ENCODE data around the gene ZNF681.

The ZNF681 gene

DNA sequence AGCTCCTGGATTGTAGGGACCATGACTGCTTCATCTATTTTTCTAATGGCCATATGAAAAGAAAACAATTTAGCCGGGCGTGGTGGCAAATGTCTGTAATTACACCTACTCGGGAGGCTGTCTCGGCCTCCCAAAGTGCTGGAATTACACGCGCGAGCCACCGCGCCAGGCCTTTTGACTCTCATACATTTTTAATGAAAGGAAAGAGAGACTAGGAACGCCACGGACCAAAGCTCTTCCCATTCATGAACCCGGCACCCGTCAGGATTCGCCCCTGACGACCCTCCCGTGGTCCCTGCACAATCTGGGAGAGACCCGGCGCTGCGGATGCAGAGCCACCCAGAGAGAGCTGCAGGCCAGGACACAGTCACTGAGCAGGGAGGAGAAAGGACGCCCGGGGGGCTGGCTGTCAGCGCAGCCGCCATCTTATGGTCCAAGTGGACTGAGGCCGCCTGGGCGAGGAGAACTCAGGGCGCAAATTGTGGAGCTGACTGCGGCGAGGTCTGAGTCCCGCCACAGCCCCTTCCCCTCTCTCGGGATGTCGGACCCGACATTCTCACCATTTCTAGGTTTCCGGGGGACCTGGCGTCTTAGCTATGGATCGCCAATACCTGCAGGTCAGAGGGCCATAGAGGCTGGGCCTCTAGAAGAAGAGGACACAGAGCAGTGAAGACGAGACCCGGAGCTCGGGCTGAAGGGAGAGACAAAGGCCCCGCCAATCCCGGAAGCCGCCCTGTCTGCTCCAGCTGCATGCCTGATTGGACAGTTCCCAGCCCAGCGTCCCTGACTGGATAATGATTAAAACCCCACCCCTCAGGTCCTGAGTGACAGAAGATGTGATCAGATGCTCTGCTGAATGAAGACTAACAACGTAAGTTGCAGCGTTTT is at the start of gene ZNF681:
ZNF681 (minus strand) TSS at position 705 of the 888 bp plus-strand sequence; CDS start at position 563, 142 bp downstream.
- H3K9me3 ChIP-seq (ENCODE audit: low read length), result no peaks in the 10 kb centered on the region
- H3K9me2 ChIP-seq (ENCODE audit: low read depth, low read length), result no peaks in the 10 kb centered on the region
- peak within 1 kb of the TSS; percentile 88 for H3K9ac ChIP-seq (ENCODE audit: low read length)
- peaks cover 26% of the 10 kb centered on the region for H3K36me3 ChIP-seq (ENCODE audit: insufficient read depth, low read length)
- H3K4me3 ChIP-seq (ENCODE audit: low read depth, low read length, poor library complexity, severe bottlenecking), result peak within 1 kb of the TSS; percentile 93
- TF ChIP-seq EZH2 (IDR thresholded peaks at IDR 0.05; ENCODE audit: borderline replicate concordance, low read length) (no peak), CTCF (IDR thresholded peaks at IDR 0.05; ENCODE audit: low read length) (peak; percentile 24)
- H2AFZ ChIP-seq (ENCODE audit: low read length), result peak within 1 kb of the TSS; percentile 71; the same call in 1 of the 2 replicates
- peak within 1 kb of the TSS; percentile 69 for H3K27ac ChIP-seq (ENCODE audit: low read depth, low read length, poor library complexity, severe bottlenecking)
- no peaks in the 10 kb centered on the region for H4K20me1 ChIP-seq (ENCODE audit: insufficient read depth, low read length)
- peak within 1 kb of the TSS; percentile 80 for H3K4me2 ChIP-seq (ENCODE audit: low read length)
- no peaks in the 10 kb centered on the region for H3F3A ChIP-seq (ENCODE audit: insufficient read depth, low read length)
- H3K79me2 ChIP-seq (ENCODE audit: insufficient read depth, low read length), result no peaks in the 10 kb centered on the region
- no peaks in the 10 kb centered on the region for H3K27me3 ChIP-seq (ENCODE audit: insufficient read depth, low read length)
- peaks cover 11% of the 10 kb centered on the region for H3K4me1 ChIP-seq (ENCODE audit: insufficient read depth, low read length, severe bottlenecking)

DNA sequence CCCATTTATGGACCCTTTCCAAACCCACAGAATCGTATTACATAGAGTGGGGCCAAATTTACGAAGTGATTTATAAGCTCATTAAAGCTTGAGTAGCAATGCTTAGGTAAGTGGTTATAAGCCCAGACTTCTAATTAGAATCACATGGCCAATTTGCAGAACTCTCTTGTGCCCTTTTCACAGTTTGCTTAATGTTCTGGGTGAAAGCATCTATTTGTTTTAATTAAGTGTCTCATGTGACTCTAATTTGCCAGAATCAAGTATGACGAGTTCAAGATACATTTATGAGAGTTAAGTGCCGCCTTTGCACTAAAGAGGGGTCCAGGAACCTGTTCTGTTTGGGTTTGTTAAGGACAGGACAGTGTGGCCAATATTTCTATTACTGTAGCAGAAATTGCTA is 46.0 kb upstream of the ZNF681 start:
- H2AFZ ChIP-seq (ENCODE audit: low read length), result no peak overlapping the region
- TF ChIP-seq EZH2 (IDR thresholded peaks at IDR 0.05; ENCODE audit: borderline replicate concordance, low read length), result no peak
- no peak for TF ChIP-seq CTCF (IDR thresholded peaks at IDR 0.05; ENCODE audit: low read length)
- H3K4me3 ChIP-seq (ENCODE audit: low read depth, low read length, poor library complexity, severe bottlenecking), result no peak overlapping the region
- H3K4me2 ChIP-seq (ENCODE audit: low read length), result no peak overlapping the region
- no peaks in the 10 kb centered on the region for H4K20me1 ChIP-seq (ENCODE audit: insufficient read depth, low read length)
- H3K36me3 ChIP-seq (ENCODE audit: insufficient read depth, low read length), result peaks cover 15% of the 10 kb centered on the region
- H3K9ac ChIP-seq (ENCODE audit: low read length), result no peak overlapping the region
- peaks cover 13% of the 10 kb centered on the region for H3K4me1 ChIP-seq (ENCODE audit: insufficient read depth, low read length, severe bottlenecking)
- H3K27me3 ChIP-seq (ENCODE audit: insufficient read depth, low read length), result no peaks in the 10 kb centered on the region
- no peaks in the 10 kb centered on the region for H3K9me2 ChIP-seq (ENCODE audit: low read depth, low read length)
- peaks cover 3% of the 10 kb centered on the region; the same call in 1 of the 2 replicates for H3K9me3 ChIP-seq (ENCODE audit: low read length)
- H3K27ac ChIP-seq (ENCODE audit: low read depth, low read length, poor library complexity, severe bottlenecking), result no peak overlapping the region
- 0 out of 2 replicates have a peak, but pooled peaks cover 2% of the 10 kb centered on the region for H3K79me2 ChIP-seq (ENCODE audit: insufficient read depth, low read length)
- H3F3A ChIP-seq (ENCODE audit: insufficient read depth, low read length), result no peaks in the 10 kb centered on the region

DNA sequence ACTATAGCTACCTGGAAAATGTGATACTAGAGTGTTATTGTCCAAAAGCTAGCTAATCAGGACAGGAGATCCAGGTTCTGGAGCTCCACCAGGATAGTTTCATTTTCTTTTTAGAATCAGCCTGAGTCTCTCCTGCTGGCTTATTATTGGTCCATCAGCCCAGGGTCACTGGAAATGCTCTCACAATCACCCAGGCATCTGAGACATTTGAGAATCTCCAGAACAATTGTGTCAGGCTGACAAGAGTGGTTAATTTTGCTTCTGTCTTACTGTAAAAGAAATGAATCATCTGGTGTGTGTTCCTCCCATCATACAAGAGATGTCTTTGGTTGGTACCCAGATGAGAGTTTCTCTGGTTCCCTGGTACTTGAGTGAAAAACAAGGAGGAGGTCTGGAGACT is 43.6 kb upstream of the ZNF681 start:
- Histone ChIP-seq H3K9me3 (ENCODE audit: low read length) (peaks cover 3% of the 10 kb centered on the region; the same call in 1 of the 2 replicates), H3K27me3 (ENCODE audit: insufficient read depth, low read length) (no peaks in the 10 kb centered on the region), H3K36me3 (ENCODE audit: insufficient read depth, low read length) (peaks cover 9% of the 10 kb centered on the region; the same call in 1 of the 2 replicates), H3K9me2 (ENCODE audit: low read depth, low read length) (no peaks in the 10 kb centered on the region), H4K20me1 (ENCODE audit: insufficient read depth, low read length) (no peaks in the 10 kb centered on the region), H3K4me1 (ENCODE audit: insufficient read depth, low read length, severe bottlenecking) (peaks cover 31% of the 10 kb centered on the region), H3K4me3 (ENCODE audit: low read depth, low read length, poor library complexity, severe bottlenecking) (no peak overlapping the region), H3K9ac (ENCODE audit: low read length) (no peak overlapping the region), H3K79me2 (ENCODE audit: insufficient read depth, low read length) (peaks cover 18% of the 10 kb centered on the region), H2AFZ (ENCODE audit: low read length) (no peak overlapping the region), H3K27ac (ENCODE audit: low read depth, low read length, poor library complexity, severe bottlenecking) (no peak overlapping the region), H3F3A (ENCODE audit: insufficient read depth, low read length) (no peaks in the 10 kb centered on the region), H3K4me2 (ENCODE audit: low read length) (no peak overlapping the region)
- TF ChIP-seq CTCF (IDR thresholded peaks at IDR 0.05; ENCODE audit: low read length), result no peak
- no peak for TF ChIP-seq EZH2 (IDR thresholded peaks at IDR 0.05; ENCODE audit: borderline replicate concordance, low read length)
